Esophagus squamous epithelium (tissue), 4 donors: ENCODE measurements around the gene LOC101059915.
"Not testable (repeated sequence)": the region's sequence is repeated elsewhere in the genome, so short reads cannot be mapped to it uniquely, and the experiment has no call there.

Experiments used
- POLR2A ChIP-seq, 4 donors: fragments of 450-650 bp; IDR thresholded peaks; one replicate each; pipeline ENCODE4 v1.6.1; 2017; ENCODE audit warnings: antibody characterized with exemption in 4 of 4, mild to moderate bottlenecking in 4 of 4, moderate library complexity in 3 of 4
- TF ChIP-seq, protein P1 (sequence below), 6 experiments: fragments of 450-650 bp in 4 of 6; fragments of 200-600 bp in 2 of 6; sonication (generic) in 2 of 6; IDR thresholded peaks; one replicate each; pipeline ENCODE4 v1.5.1; 2016 to 2019; ENCODE audit warnings: antibody characterized with exemption in 6 of 6, mild to moderate bottlenecking in 4 of 6, moderate library complexity in 4 of 6

DNA sequence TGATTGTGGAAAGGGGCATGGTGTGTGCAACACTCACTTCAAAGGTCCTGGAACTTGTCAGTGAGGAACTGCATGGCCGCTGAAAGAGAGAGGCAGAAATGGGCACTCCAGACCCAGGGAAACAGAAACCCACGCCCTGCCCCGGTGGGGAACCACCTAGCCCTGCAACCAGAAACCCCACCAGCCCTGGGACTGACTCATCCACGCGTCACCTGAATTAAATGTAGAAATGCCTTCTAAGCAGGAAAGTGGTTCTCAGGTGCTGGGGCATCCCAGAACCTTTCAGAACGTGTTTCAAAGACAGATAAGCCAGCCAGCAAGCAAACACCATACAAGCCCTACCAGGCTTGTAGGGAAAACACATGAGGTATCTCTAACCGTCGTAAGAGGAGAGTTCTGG lies 4.1 kb upstream of the LOC101059915 start:
- not testable (repeated sequence) for TF ChIP-seq POLR2A (IDR thresholded peaks at IDR 0.05)
- TF ChIP-seq, protein P1, sequence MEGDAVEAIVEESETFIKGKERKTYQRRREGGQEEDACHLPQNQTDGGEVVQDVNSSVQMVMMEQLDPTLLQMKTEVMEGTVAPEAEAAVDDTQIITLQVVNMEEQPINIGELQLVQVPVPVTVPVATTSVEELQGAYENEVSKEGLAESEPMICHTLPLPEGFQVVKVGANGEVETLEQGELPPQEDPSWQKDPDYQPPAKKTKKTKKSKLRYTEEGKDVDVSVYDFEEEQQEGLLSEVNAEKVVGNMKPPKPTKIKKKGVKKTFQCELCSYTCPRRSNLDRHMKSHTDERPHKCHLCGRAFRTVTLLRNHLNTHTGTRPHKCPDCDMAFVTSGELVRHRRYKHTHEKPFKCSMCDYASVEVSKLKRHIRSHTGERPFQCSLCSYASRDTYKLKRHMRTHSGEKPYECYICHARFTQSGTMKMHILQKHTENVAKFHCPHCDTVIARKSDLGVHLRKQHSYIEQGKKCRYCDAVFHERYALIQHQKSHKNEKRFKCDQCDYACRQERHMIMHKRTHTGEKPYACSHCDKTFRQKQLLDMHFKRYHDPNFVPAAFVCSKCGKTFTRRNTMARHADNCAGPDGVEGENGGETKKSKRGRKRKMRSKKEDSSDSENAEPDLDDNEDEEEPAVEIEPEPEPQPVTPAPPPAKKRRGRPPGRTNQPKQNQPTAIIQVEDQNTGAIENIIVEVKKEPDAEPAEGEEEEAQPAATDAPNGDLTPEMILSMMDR (IDR thresholded peaks at IDR 0.05), result not testable (repeated sequence)
